Skeletal muscle cell (primary cell): ENCODE results near the gene VPS50.
A peak's percentile ranks its signal among the peaks of the same experiment; 100 is the strongest.

Experiments used
- DNase-seq: peaks from one replicate; pipeline ENCODE4 v3.0.0-alpha.2; 2010; ENCODE audit warnings: low read depth
- H3K4me3 ChIP-seq: 2 replicates; pipeline ENCODE4 v1.5.1; 2011; ENCODE audit warnings: low read depth, mild to moderate bottlenecking, control low read depth, low read length, moderate library complexity

VPS50 gene

GRCh38 chr7:93238131-93238530 is 6.0 kb downstream of the VPS50 start:
- DNase-seq, result no peak
- no peak overlapping the region for H3K4me3 ChIP-seq

- no peak for DNase-seq
- no peak overlapping the region for H3K4me3 ChIP-seq
These were observed 6.6 kb downstream of the VPS50 start for GRCh38 chr7:93238748-93239147.

GRCh38 chr7:93239824-93240223 is 7.7 kb downstream of the VPS50 start:
- no peak for DNase-seq
- no peak overlapping the region for H3K4me3 ChIP-seq

- DNase-seq, result no peak
- no peak overlapping the region for H3K4me3 ChIP-seq
These were observed 9.9 kb downstream of the VPS50 start for GRCh38 chr7:93242106-93242505.

GRCh38 chr7:93245525-93246432 is 13.6 kb downstream of the VPS50 start:
- no peak overlapping the region for H3K4me3 ChIP-seq
- no peak for DNase-seq

GRCh38 chr7:93249491-93250148 is 17.5 kb downstream of the VPS50 start:
- no peak overlapping the region for H3K4me3 ChIP-seq
- no peak for DNase-seq

- H3K4me3 ChIP-seq, result no peak overlapping the region
- DNase-seq, result no peak
These were observed 26.5 kb downstream of the VPS50 start for GRCh38 chr7:93258661-93259060.

- no peak for DNase-seq
- H3K4me3 ChIP-seq, result no peak overlapping the region
These were observed 30.4 kb downstream of the VPS50 start for GRCh38 chr7:93262535-93262934.

GRCh38 chr7:93265220-93265619 is 33.1 kb downstream of the VPS50 start:
- H3K4me3 ChIP-seq, result no peak overlapping the region
- DNase-seq, result no peak

GRCh38 chr7:93279541-93279940 is 47.4 kb downstream of the VPS50 start:
- no peak for DNase-seq
- no peak overlapping the region for H3K4me3 ChIP-seq

GRCh38 chr7:93284908-93285307 is 52.7 kb downstream of the VPS50 start:
- no peak overlapping the region for H3K4me3 ChIP-seq
- DNase-seq, result no peak

GRCh38 chr7:93293229-93293628 is 61.1 kb downstream of the VPS50 start:
- no peak for DNase-seq
- H3K4me3 ChIP-seq, result no peak overlapping the region

- no peak overlapping the region for H3K4me3 ChIP-seq
- DNase-seq, result no peak
These were observed 66.0 kb downstream of the VPS50 start for GRCh38 chr7:93298206-93298605.

GRCh38 chr7:93298671-93299070 is 66.5 kb downstream of the VPS50 start:
- H3K4me3 ChIP-seq, result no peak overlapping the region
- peak; percentile 43 for DNase-seq

GRCh38 chr7:93301736-93302135 is 69.6 kb downstream of the VPS50 start:
- no peak for DNase-seq
- no peak overlapping the region for H3K4me3 ChIP-seq

GRCh38 chr7:93307131-93307660 is 75.0 kb downstream of the VPS50 start:
- DNase-seq, result peak; percentile 61
- no peak overlapping the region for H3K4me3 ChIP-seq

- H3K4me3 ChIP-seq, result no peak overlapping the region
- no peak for DNase-seq
These were observed 75.8 kb downstream of the VPS50 start for GRCh38 chr7:93307943-93308342.

GRCh38 chr7:93310346-93310745 is 78.2 kb downstream of the VPS50 start:
- H3K4me3 ChIP-seq, result no peak overlapping the region
- DNase-seq, result no peak

GRCh38 chr7:93314449-93314848 is 82.3 kb downstream of the VPS50 start:
- no peak for DNase-seq
- no peak overlapping the region for H3K4me3 ChIP-seq

- DNase-seq, result no peak
- H3K4me3 ChIP-seq, result no peak overlapping the region
These were observed 83.7 kb downstream of the VPS50 start for GRCh38 chr7:93315896-93316295.

- DNase-seq, result peak; percentile 7
- H3K4me3 ChIP-seq, result no peak overlapping the region
These were observed 84.6 kb downstream of the VPS50 start for GRCh38 chr7:93316730-93317129.
